Measurements from ENCODE around the gene ODAD2.

ODAD2 gene

GRCh38 chr10:27878281-27878680 lies 120.6 kb downstream of the ODAD2 start:
- H3K4me1 ChIP-seq (ENCODE audit: low read length): no peaks in the 10 kb centered on the region
- H3F3A ChIP-seq (ENCODE audit: insufficient read depth, low read length): no peaks in the 10 kb centered on the region
- no peak overlapping the region for H3K4me2 ChIP-seq (ENCODE audit: low read depth, low read length)
- no peaks in the 10 kb centered on the region for H4K20me1 ChIP-seq (ENCODE audit: insufficient read depth, low read length)
- no peaks in the 10 kb centered on the region for H3K36me3 ChIP-seq (replicated peaks; ENCODE audit: insufficient read depth, low read length)
- H3K9me3 ChIP-seq (replicated peaks; ENCODE audit: insufficient read depth, low read length): no peaks in the 10 kb centered on the region
- H3K9me2 ChIP-seq (replicated peaks; ENCODE audit: insufficient read depth, low read length): no peaks in the 10 kb centered on the region
- no peak overlapping the region for H2AFZ ChIP-seq (ENCODE audit: low read length)
- no peak overlapping the region for H3K9ac ChIP-seq (ENCODE audit: low read length)
- no peak for DNase-seq
- H3K27me3 ChIP-seq (replicated peaks; ENCODE audit: insufficient read depth, low read length): no peaks in the 10 kb centered on the region
- no peak overlapping the region for H3K27ac ChIP-seq (ENCODE audit: low read length)
- TF ChIP-seq EZH2phosphoT487 (IDR thresholded peaks at IDR 0.05; ENCODE audit: low read length) (no peak), EZH2 (optimal IDR thresholded peaks at IDR 0.05; ENCODE audit: low read depth, low read length) (no peak)
- TF ChIP-seq, protein P1, sequence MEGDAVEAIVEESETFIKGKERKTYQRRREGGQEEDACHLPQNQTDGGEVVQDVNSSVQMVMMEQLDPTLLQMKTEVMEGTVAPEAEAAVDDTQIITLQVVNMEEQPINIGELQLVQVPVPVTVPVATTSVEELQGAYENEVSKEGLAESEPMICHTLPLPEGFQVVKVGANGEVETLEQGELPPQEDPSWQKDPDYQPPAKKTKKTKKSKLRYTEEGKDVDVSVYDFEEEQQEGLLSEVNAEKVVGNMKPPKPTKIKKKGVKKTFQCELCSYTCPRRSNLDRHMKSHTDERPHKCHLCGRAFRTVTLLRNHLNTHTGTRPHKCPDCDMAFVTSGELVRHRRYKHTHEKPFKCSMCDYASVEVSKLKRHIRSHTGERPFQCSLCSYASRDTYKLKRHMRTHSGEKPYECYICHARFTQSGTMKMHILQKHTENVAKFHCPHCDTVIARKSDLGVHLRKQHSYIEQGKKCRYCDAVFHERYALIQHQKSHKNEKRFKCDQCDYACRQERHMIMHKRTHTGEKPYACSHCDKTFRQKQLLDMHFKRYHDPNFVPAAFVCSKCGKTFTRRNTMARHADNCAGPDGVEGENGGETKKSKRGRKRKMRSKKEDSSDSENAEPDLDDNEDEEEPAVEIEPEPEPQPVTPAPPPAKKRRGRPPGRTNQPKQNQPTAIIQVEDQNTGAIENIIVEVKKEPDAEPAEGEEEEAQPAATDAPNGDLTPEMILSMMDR (IDR thresholded peaks at IDR 0.05; ENCODE audit: low read length): no peak
- H3K4me3 ChIP-seq (ENCODE audit: low read length): no peak overlapping the region
- no peaks in the 10 kb centered on the region for H3K79me2 ChIP-seq (ENCODE audit: low read length)

GRCh38 chr10:27865221-27865635 lies 133.7 kb downstream of the ODAD2 start:
- Histone ChIP-seq H3K9ac (ENCODE audit: low read length) (no peak overlapping the region), H3K4me3 (ENCODE audit: low read length) (no peak overlapping the region), H3K27ac (ENCODE audit: low read length) (no peak overlapping the region), H3K36me3 (replicated peaks; ENCODE audit: insufficient read depth, low read length) (no peaks in the 10 kb centered on the region), H2AFZ (ENCODE audit: low read length) (no peak overlapping the region), H3K79me2 (ENCODE audit: low read length) (no peaks in the 10 kb centered on the region), H4K20me1 (ENCODE audit: insufficient read depth, low read length) (no peaks in the 10 kb centered on the region), H3K9me3 (replicated peaks; ENCODE audit: insufficient read depth, low read length) (no peaks in the 10 kb centered on the region), H3K9me2 (replicated peaks; ENCODE audit: insufficient read depth, low read length) (no peaks in the 10 kb centered on the region), H3K27me3 (replicated peaks; ENCODE audit: insufficient read depth, low read length) (no peaks in the 10 kb centered on the region), H3K4me2 (ENCODE audit: low read depth, low read length) (no peak overlapping the region), H3K4me1 (ENCODE audit: low read length) (no peaks in the 10 kb centered on the region), H3F3A (ENCODE audit: insufficient read depth, low read length) (no peaks in the 10 kb centered on the region)
- TF ChIP-seq EZH2 (optimal IDR thresholded peaks at IDR 0.05; ENCODE audit: low read depth, low read length): no peak
- TF ChIP-seq, protein P1 (IDR thresholded peaks at IDR 0.05; ENCODE audit: low read length): no peak
- no peak for TF ChIP-seq EZH2phosphoT487 (IDR thresholded peaks at IDR 0.05; ENCODE audit: low read length)
- DNase-seq: no peak

DNA sequence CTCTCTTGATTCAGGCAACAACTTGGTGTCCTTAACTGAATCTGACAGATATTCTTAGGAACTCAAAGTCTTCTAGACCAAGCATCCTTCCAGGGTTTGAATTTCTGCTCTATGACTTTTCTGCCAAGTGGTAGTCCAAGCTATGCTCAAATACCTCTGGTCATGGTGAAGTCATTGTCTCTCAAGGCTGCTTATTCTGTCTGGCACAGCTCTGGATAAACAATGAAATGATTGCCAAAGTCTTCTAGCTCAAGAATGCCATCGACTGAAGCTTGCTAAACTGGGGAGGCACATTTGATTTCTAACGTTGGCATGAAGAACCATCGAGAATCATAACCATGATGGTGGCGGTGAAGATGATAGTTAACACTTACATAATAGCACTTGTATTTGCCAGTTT lies 137.1 kb downstream of the ODAD2 start:
- TF ChIP-seq, protein P1 (IDR thresholded peaks at IDR 0.05; ENCODE audit: low read length): no peak
- TF ChIP-seq EZH2phosphoT487 (IDR thresholded peaks at IDR 0.05; ENCODE audit: low read length): no peak
- TF ChIP-seq EZH2 (optimal IDR thresholded peaks at IDR 0.05; ENCODE audit: low read depth, low read length): no peak
- no peaks in the 10 kb centered on the region for H3K36me3 ChIP-seq (replicated peaks; ENCODE audit: insufficient read depth, low read length)

More for the DNA sequence above, 137.1 kb downstream of the ODAD2 start:
- no peak overlapping the region for H3K27ac ChIP-seq (ENCODE audit: low read length)
- H3K27me3 ChIP-seq (replicated peaks; ENCODE audit: insufficient read depth, low read length): no peaks in the 10 kb centered on the region
- H4K20me1 ChIP-seq (ENCODE audit: insufficient read depth, low read length): no peaks in the 10 kb centered on the region
- no peak for DNase-seq
- H3K9me2 ChIP-seq (replicated peaks; ENCODE audit: insufficient read depth, low read length): no peaks in the 10 kb centered on the region
- no peaks in the 10 kb centered on the region for H3F3A ChIP-seq (ENCODE audit: insufficient read depth, low read length)
- H3K79me2 ChIP-seq (ENCODE audit: low read length): no peaks in the 10 kb centered on the region
- no peak overlapping the region for H3K4me3 ChIP-seq (ENCODE audit: low read length)
- no peak overlapping the region for H3K9ac ChIP-seq (ENCODE audit: low read length)
- no peaks in the 10 kb centered on the region for H3K9me3 ChIP-seq (replicated peaks; ENCODE audit: insufficient read depth, low read length)
- no peak overlapping the region for H2AFZ ChIP-seq (ENCODE audit: low read length)
- no peak overlapping the region for H3K4me2 ChIP-seq (ENCODE audit: low read depth, low read length)
- no peaks in the 10 kb centered on the region for H3K4me1 ChIP-seq (ENCODE audit: low read length)
